HTR-8/SVneo (cell line): Measurements from ENCODE around the gene ZNF177.

Experiments
- DNase-seq: peaks from one replicate; pipeline ENCODE4 v3.0.0; 2011; ENCODE audit warnings: low spot score, mixed read lengths; ENCODE audit not compliant: insufficient read length
- FAIRE-seq: peaks from 2 replicates; lab custom pipeline; 2011; peaks lifted over from hg19 to GRCh38; lab: Jason Lieb, UNC

ZNF177 gene

DNA sequence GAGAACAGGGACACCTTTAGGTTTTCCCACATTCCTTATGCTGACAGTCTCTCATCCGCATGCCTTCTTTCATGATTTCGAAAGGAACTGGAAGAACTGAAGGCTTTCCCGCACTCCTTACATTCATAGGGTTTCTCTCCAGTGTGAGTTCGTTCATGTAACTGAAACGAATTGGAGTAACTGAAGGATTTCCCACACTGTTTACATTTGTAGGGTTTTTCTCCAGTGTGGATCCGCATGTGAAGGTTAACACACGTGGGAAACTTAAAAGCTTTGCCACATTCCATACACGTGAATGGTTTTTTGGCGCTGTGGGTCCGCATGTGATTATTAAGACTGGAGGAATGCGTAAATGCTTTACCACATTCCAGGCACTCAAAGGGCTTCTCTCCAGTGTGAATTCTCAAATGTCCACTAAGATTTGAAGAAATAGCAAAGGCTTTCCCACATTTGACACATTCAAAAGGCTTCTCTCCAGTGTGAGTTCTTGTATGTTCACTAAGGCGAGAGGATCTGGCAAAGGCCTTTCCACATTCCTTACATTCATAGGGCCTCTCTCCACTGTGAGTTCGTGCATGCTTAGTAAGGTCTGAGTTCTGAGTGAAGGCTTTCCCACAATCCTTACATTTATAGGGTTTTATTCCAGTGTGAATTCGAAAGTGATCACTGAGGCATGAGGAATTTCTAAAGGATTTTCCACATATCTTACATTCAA lies 50.6 kb downstream of the ZNF177 start:
- FAIRE-seq: no peak
- DNase-seq: no peak

DNA sequence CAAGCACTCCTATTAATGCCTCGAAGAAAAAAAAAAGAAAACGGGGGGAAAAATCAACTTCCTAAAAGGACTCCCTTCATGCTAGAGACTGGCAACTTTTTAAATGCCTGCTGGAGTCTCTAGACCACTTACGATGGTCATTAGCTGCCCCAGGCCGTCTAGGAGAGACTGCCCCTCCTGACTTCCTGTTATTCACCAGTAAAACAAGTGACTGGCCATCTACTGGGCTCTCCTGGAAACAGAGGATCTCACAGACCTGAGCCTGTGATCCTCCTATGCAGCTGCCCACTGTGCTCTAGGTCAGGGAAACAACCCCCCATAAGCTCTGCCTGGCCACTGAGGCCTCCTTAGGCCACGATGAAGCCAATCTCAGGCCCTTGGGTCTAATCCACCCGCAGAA lies 65.1 kb downstream of the ZNF177 start:
- DNase-seq (no peak), FAIRE-seq (no peak)

GRCh38 chr19:9430444-9430843 lies 67.6 kb downstream of the ZNF177 start:
- DNase-seq (no peak), FAIRE-seq (no peak)

DNA sequence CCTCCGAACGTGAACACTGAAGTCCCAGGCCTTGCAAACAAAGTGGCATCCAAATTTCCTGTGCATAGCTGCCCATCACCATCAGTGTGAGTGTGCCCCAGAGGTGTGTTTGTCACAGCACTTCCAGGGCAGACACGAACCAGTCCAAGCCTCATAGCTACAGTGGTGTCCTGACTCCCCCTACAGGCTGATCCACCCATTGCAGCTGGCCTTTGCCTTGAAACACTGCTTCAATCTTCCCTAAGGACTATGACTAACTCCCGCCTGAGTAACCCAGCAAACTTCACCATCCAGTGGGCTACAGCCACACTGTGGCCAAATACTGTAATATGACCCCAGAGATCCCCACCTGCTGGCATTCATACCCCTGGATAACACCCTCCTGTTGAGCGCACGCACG lies 68.7 kb downstream of the ZNF177 start:
- FAIRE-seq (no peak), DNase-seq (peak; percentile 7)
